Caco-2 (cell line): ENCODE data around the gene CBX1. TPM values are rescaled to one million over a fixed set of nuclear protein-coding genes. Genes with fewer than 3 reads are reported as not detected.

Experiments
- BruUV-seq: library from RNA; stranded (reverse); fragments of 400-500 nt; replicated peaks from 2 replicates; lab custom pipeline; 2021; lab: Mats Ljungman, UMichigan
- CTCF ChIA-PET: fragments of 300-600 bp; sonication (Branson Sonifier 250); formaldehyde crosslinking; loops from one replicate; lab custom pipeline; 2022; ENCODE audit warnings: antibody characterized with exemption; lab: Charles Lee
- POLR2A ChIA-PET: fragments of 300-600 bp; sonication (Branson Sonifier 250); formaldehyde crosslinking; loops from one replicate; lab custom pipeline; 2022; ENCODE audit warnings: antibody characterized with exemption; lab: Charles Lee
- DNase-seq, 2 experiments: peaks; one replicate each; pipeline versions ENCODE4 v3.0.0 to v3.0.0-alpha.2; 2020 to 2022
- H3K27me3 ChIP-seq: replicated peaks from 2 replicates; pipeline ENCODE4 v1.6.0; 2011; ENCODE audit warnings: low read length; ENCODE audit not compliant: control insufficient read depth, insufficient read depth
- H3K36me3 ChIP-seq: 2 replicates; pipeline ENCODE4 v1.5.1; 2011; ENCODE audit warnings: low read length; ENCODE audit not compliant: control insufficient read depth, insufficient read depth
- H3K4me1 ChIP-seq: fragments of 250-450 bp; sonication (Bioruptor Pico); 2 replicates; pipeline ENCODE4 v1.5.1; 2020; ENCODE audit warnings: mild to moderate bottlenecking
- H3K4me3 ChIP-seq: 2 replicates; pipeline ENCODE4 v1.5.1; 2011; ENCODE audit warnings: low read depth, mild to moderate bottlenecking, control low read depth, low read length
- H3K9me3 ChIP-seq: fragments of 250-450 bp; sonication (Bioruptor Pico); 2 replicates; pipeline ENCODE4 v1.5.1; 2020; ENCODE audit warnings: mild to moderate bottlenecking, moderate library complexity
- H3K27ac Mint-ChIP-seq: one replicate; pipeline ENCODE4 v1.8.0; 2022; ENCODE audit warnings: mixed read lengths; ENCODE audit not compliant: unreplicated experiment
- H3K27me3 Mint-ChIP-seq: one replicate; pipeline ENCODE4 v1.8.0; 2022; ENCODE audit warnings: mixed read lengths; ENCODE audit not compliant: insufficient read depth, unreplicated experiment
- H3K36me3 Mint-ChIP-seq: one replicate; pipeline ENCODE4 v1.8.0; 2022; ENCODE audit warnings: mild to moderate bottlenecking, mixed read lengths; ENCODE audit not compliant: insufficient read depth, unreplicated experiment
- H3K4me1 Mint-ChIP-seq: one replicate; pipeline ENCODE4 v1.8.0; 2022; ENCODE audit warnings: low read depth, mixed read lengths; ENCODE audit not compliant: unreplicated experiment
- H3K4me3 Mint-ChIP-seq: one replicate; pipeline ENCODE4 v1.8.0; 2022; ENCODE audit warnings: mild to moderate bottlenecking, moderate library complexity, mixed read lengths; ENCODE audit not compliant: unreplicated experiment
- H3K9me3 Mint-ChIP-seq: one replicate; pipeline ENCODE4 v1.8.0; 2022; ENCODE audit warnings: mixed read lengths; ENCODE audit not compliant: unreplicated experiment
- intact Hi-C: fragments of 100-400 bp; cut with micrococcal nuclease; formaldehyde crosslinking; loops from one replicate; pipeline ENCODE4 v1.10.0; 2022; ENCODE audit not compliant: unreplicated experiment
- total RNA-seq: library from RNA; stranded (reverse); gene quantifications from 2 replicates; pipeline ENCODE4 v1.2.3, GENCODE V29; 2022
- TF ChIP-seq, protein P1 (sequence below), 2 experiments: fragments of 200-600 bp in 1 of 2; IDR thresholded peaks; 1 replicate in 1 of 2; 2 replicates in 1 of 2; pipeline versions ENCODE4 v1.5.1 to v1.8.0; 2011 to 2022; ENCODE audit warnings: antibody characterized with exemption in 1 of 2, control low read depth in 1 of 2, inconsistent platforms in 1 of 2, low read depth in 1 of 2, low read length in 1 of 2, mild to moderate bottlenecking in 1 of 2, moderate library complexity in 1 of 2; ENCODE audit not compliant: insufficient read depth in 1 of 2, severe bottlenecking in 1 of 2, unreplicated experiment in 1 of 2

The CBX1 gene
- total RNA-seq, 1 experiment from 2014 or later, result 213 TPM

DNA sequence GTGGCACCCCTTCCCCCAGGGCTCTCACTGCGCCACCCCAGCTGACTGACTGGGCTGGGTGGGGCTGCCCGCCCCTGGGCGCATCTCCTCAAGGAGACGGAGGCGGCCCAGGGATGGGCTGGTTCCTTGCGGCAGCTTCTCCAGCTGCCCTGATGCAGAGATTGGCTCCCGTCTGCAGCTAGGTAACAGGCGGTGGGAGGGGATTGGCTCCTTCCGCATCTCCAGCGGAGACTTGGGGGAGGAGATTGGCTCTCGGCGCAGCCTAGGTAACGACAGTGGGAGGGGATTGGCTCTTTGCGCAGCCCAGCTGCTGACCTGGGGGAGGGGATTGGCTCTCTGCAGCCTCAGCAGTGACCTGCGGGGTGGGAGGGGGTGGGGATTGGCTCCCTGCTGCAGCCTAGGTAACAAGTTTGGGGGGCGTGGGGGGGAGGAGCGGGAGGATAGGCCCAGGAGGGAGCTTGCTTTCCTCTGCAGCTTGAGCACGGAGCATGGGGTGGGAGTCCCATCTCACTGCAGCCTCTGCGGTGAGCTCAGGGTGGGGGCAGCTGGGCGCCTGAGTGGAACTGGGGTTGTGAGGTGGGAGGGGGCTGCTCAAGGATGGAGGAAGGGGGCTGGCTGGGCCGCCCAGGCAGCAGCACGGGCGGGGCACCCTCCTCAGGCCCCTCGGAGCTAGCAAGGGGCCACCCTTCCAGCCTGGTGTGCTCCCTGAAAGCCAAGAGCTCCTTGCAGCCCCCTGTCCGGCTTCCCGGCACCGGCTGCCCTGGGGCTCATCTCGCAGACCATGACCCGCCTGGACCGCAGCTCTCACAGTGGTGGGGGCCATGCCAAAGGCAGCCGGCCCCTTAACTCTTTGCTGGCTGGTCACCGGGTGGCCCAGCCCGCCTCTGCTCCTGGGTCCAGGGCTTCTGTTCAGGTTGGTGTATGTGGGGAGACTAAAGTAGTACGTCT, 46.8 kb downstream of the CBX1 start:
- TF ChIP-seq, protein P1, sequence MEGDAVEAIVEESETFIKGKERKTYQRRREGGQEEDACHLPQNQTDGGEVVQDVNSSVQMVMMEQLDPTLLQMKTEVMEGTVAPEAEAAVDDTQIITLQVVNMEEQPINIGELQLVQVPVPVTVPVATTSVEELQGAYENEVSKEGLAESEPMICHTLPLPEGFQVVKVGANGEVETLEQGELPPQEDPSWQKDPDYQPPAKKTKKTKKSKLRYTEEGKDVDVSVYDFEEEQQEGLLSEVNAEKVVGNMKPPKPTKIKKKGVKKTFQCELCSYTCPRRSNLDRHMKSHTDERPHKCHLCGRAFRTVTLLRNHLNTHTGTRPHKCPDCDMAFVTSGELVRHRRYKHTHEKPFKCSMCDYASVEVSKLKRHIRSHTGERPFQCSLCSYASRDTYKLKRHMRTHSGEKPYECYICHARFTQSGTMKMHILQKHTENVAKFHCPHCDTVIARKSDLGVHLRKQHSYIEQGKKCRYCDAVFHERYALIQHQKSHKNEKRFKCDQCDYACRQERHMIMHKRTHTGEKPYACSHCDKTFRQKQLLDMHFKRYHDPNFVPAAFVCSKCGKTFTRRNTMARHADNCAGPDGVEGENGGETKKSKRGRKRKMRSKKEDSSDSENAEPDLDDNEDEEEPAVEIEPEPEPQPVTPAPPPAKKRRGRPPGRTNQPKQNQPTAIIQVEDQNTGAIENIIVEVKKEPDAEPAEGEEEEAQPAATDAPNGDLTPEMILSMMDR (IDR thresholded peaks at IDR 0.05; ENCODE audit: insufficient read depth in 1 of 2, low read depth in 1 of 2, low read length in 1 of 2, severe bottlenecking in 1 of 2, unreplicated experiment in 1 of 2), result no peak
- POLR2A ChIA-PET, result interaction anchor here (0.7 to 1.1 kb wide), 4 partner anchors 13 to 223 kb away, joined by 3 to 10 read pairs (median 4); partner anchors contain the start of genes LRRC46, MRPL10 and PNPO
- peaks cover 40% of the 10 kb centered on the region for H3K36me3 ChIP-seq
- BruUV-seq, result no TSS peak
- no peaks in the 10 kb centered on the region for H3K9me3 ChIP-seq
- CTCF ChIA-PET, result interaction anchor here (0.6 to 2.7 kb wide), 6 partner anchors 14 to 211 kb away, joined by 3 to 31 read pairs (median 7); partner anchors contain the start of gene PNPO
- no peaks in the 10 kb centered on the region for H3K27me3 ChIP-seq
- H3K4me1 ChIP-seq, result peaks cover 30% of the 10 kb centered on the region
- Mint-ChIP-seq H3K27me3 (no peaks in the 10 kb centered on the region), H3K4me1 (peaks cover 40% of the 10 kb centered on the region), H3K4me3 (peak overlapping the region; percentile 18), H3K36me3 (peaks cover 87% of the 10 kb centered on the region), H3K27ac (peak overlapping the region; percentile 97), H3K9me3 (no peaks in the 10 kb centered on the region)
- H3K4me3 ChIP-seq, result no peak overlapping the region
- peak in 1 of 2 experiments; percentile 53 for DNase-seq
- intact Hi-C loops, result no loop called here

DNA sequence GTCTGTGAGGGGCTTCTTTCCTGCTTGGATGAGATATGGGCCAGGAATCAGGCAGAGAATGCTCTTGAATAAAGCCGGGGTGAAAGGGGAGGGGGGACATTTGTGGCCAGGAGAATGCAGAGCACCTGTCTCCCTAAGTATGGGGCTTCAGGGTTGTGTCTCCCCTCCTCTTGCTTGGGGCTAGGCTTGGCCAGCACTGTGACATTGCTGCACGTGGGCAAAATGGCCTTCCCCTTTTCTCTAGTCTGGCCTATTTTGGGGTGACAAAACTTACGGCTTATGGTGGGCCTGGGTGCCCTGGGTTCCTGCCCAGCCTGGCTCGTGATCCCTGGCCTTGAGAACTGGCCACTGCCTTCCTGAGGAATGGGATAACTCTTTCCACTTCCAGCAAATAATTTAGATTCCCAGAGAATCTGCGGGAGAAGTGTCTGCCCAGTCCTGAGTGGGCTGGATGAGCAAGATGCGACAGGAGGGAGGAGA, 47.5 kb downstream of the CBX1 start:
- Histone ChIP-seq H3K9me3 (no peaks in the 10 kb centered on the region), H3K36me3 (peaks cover 37% of the 10 kb centered on the region), H3K4me3 (no peak overlapping the region), H3K4me1 (peaks cover 34% of the 10 kb centered on the region), H3K27me3 (no peaks in the 10 kb centered on the region)
- BruUV-seq, result no TSS peak
- TF ChIP-seq, protein P1 (IDR thresholded peaks at IDR 0.05; ENCODE audit: insufficient read depth in 1 of 2, low read depth in 1 of 2, low read length in 1 of 2, severe bottlenecking in 1 of 2, unreplicated experiment in 1 of 2), result no peak
- peaks cover 38% of the 10 kb centered on the region for H3K4me1 Mint-ChIP-seq
- ChIA-PET POLR2A (interaction anchor here (0.7 to 1.0 kb wide), 2 partner anchors 107 to 222 kb away, joined by 3 to 10 read pairs; partner anchors contain the start of genes LRRC46 and MRPL10), CTCF (interaction anchor here (0.6 to 2.7 kb wide), 5 partner anchors 15 to 211 kb away, joined by 3 to 12 read pairs (median 4); partner anchors contain the start of gene PNPO)
- no peaks in the 10 kb centered on the region for H3K27me3 Mint-ChIP-seq
- DNase-seq, result no peak
- H3K27ac Mint-ChIP-seq, result peak overlapping the region; percentile 7
- H3K36me3 Mint-ChIP-seq, result peaks cover 87% of the 10 kb centered on the region
- H3K4me3 Mint-ChIP-seq, result no peak overlapping the region
- H3K9me3 Mint-ChIP-seq, result no peaks in the 10 kb centered on the region
- intact Hi-C loops, result no loop called here
